SU-DHL-6 (cell line): ENCODE data around the gene EPC1.

Experiments
- EZH2phosphoT487 ChIP-seq: fragments of 200-600 bp; sonication (generic), shearing (Covaris generic); conservative IDR thresholded peaks from 2 replicates; pipeline ENCODE4 v1.6.1; 2018; ENCODE audit warnings: mild to moderate bottlenecking, antibody characterized with exemption, low read length, moderate library complexity, mixed read lengths
- TF ChIP-seq, protein P1 (sequence below): fragments of 200-600 bp; sonication (generic); IDR thresholded peaks from one replicate; pipeline ENCODE4 v1.5.1; 2017; ENCODE audit warnings: antibody characterized with exemption, mild to moderate bottlenecking, low read length, moderate library complexity; ENCODE audit not compliant: insufficient read depth, poor library complexity, severe bottlenecking

DNA sequence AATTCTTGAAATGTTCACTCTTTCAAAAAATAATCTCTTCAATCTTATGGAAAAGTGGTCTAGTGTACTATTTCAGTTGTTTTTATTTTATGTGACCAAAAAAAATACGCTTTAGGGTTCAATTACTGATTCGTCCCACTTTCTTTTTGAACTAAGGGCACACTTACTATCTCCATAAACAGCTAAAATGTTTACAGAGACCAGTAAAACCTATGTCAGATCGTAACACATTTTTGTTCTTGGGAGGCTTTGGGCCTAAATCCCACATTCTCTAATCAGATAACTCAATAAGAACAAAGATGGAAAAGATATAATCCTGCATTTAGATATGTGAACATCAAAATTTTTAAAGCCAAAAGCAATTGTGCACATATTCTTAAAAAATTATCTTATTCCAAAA, 29.8 kb upstream of the EPC1 start:
- TF ChIP-seq, protein P1, sequence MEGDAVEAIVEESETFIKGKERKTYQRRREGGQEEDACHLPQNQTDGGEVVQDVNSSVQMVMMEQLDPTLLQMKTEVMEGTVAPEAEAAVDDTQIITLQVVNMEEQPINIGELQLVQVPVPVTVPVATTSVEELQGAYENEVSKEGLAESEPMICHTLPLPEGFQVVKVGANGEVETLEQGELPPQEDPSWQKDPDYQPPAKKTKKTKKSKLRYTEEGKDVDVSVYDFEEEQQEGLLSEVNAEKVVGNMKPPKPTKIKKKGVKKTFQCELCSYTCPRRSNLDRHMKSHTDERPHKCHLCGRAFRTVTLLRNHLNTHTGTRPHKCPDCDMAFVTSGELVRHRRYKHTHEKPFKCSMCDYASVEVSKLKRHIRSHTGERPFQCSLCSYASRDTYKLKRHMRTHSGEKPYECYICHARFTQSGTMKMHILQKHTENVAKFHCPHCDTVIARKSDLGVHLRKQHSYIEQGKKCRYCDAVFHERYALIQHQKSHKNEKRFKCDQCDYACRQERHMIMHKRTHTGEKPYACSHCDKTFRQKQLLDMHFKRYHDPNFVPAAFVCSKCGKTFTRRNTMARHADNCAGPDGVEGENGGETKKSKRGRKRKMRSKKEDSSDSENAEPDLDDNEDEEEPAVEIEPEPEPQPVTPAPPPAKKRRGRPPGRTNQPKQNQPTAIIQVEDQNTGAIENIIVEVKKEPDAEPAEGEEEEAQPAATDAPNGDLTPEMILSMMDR: no peak
- no peak for TF ChIP-seq EZH2phosphoT487
